Chondrocyte (in vitro differentiated cells): ENCODE measurements around the gene HRH1. TPM values are rescaled to one million over a fixed set of nuclear protein-coding genes. Genes with fewer than 3 reads are reported as not detected.

Source experiments
- DNase-seq: peaks from one replicate; pipeline ENCODE4 v3.0.0; 2021; ENCODE audit warnings: mixed read lengths, low spot score
- H3K27ac Mint-ChIP-seq: one replicate; pipeline ENCODE4 v1.8.0; 2021; ENCODE audit warnings: mild to moderate bottlenecking, moderate library complexity, mixed read lengths; ENCODE audit not compliant: unreplicated experiment
- H3K27me3 Mint-ChIP-seq: 2 replicates; pipeline ENCODE4 v1.8.0; 2021; ENCODE audit warnings: low read depth, mixed read lengths
- H3K36me3 Mint-ChIP-seq: 2 replicates; pipeline ENCODE4 v1.8.0; 2021; ENCODE audit warnings: low read depth, mixed read lengths
- H3K4me1 Mint-ChIP-seq: 2 replicates; pipeline ENCODE4 v1.8.0; 2021; ENCODE audit warnings: low read depth, mild to moderate bottlenecking, mixed read lengths
- H3K4me3 Mint-ChIP-seq: one replicate; pipeline ENCODE4 v1.8.0; 2021; ENCODE audit warnings: mild to moderate bottlenecking, moderate library complexity, mixed read lengths; ENCODE audit not compliant: unreplicated experiment
- H3K9me3 Mint-ChIP-seq: 2 replicates; pipeline ENCODE4 v1.8.0; 2021; ENCODE audit warnings: low read depth, mixed read lengths
- CTCF ChIP-seq: fragments of 200-600 bp; sonication (generic); IDR thresholded peaks from 2 replicates; pipeline ENCODE4 v1.5.0; 2021; ENCODE audit warnings: antibody characterized with exemption, mild to moderate bottlenecking, moderate library complexity
- total RNA-seq: library from RNA; stranded (reverse); gene quantifications from 3 replicates; pipeline ENCODE4 v1.2.1, GENCODE V29; 2021

HRH1 gene
- total RNA-seq, 1 donor from 2014 or later, result 30.1 TPM

GRCh38 chr3:11152301-11152700 lies 2.0 kb upstream of the HRH1 start:
- Mint-ChIP-seq H3K9me3 (no peaks in the 10 kb centered on the region), H3K36me3 (peaks cover 2% of the 10 kb centered on the region), H3K27me3 (no peaks in the 10 kb centered on the region), H3K27ac (no peak overlapping the region), H3K4me1 (peaks cover 48% of the 10 kb centered on the region), H3K4me3 (no peak overlapping the region)
- no peak for DNase-seq
- no peak for TF ChIP-seq CTCF

- no peak for TF ChIP-seq CTCF
- Mint-ChIP-seq H3K9me3 (no peaks in the 10 kb centered on the region), H3K4me1 (peaks cover 49% of the 10 kb centered on the region), H3K4me3 (peak overlapping the region; percentile 88), H3K36me3 (peaks cover 2% of the 10 kb centered on the region), H3K27me3 (no peaks in the 10 kb centered on the region), H3K27ac (peak overlapping the region; percentile 82)
- DNase-seq, result no peak
Measured at GRCh38 chr3:11154953-11155325, 646 bp downstream of the HRH1 start.

DNA sequence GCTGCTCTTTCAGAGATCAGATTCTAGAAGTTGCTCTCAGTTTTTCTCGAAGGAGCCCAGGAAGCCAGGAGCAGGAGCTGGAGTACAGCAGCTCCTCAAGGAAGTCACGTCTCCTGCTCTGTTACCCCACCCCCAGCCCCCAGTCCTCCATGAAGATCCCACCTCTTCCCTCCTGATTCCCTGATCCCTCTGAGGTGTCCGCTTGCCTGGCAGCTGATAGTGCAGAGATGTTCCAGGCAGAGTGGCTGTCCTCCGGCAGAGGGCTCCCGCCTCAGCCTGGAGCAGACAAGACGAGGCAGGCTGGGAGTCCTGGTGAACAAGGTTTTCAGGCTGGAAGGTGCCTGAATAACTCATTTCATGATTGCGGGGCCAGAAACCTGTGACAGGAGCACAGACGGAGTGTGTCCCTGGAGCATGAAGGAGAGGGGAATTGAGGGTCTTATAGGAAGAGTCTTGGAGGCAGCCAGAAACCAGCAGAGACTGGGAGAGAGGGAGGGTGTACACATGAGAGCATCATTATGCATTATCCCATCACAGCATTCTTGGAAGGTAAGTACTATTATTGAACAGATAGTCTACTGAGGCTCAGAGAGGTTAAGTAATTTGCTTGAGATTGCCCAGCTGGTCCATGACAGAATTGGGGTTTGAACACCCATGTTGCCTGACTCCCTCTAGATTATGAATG lies 1.2 kb downstream of the HRH1 start:
- Mint-ChIP-seq H3K9me3 (no peaks in the 10 kb centered on the region), H3K27ac (peak overlapping the region; percentile 82), H3K4me1 (peaks cover 54% of the 10 kb centered on the region), H3K36me3 (peaks cover 5% of the 10 kb centered on the region), H3K27me3 (no peaks in the 10 kb centered on the region), H3K4me3 (peak overlapping the region; percentile 88)
- TF ChIP-seq CTCF, result peak; percentile 89
- no peak for DNase-seq

- H3K4me1 Mint-ChIP-seq, result peaks cover 55% of the 10 kb centered on the region
- H3K9me3 Mint-ChIP-seq, result no peaks in the 10 kb centered on the region
- no peaks in the 10 kb centered on the region for H3K27me3 Mint-ChIP-seq
- peak overlapping the region; percentile 88 for H3K4me3 Mint-ChIP-seq
- no peak overlapping the region for H3K27ac Mint-ChIP-seq
- no peak for DNase-seq
- peaks cover 9% of the 10 kb centered on the region for H3K36me3 Mint-ChIP-seq
- TF ChIP-seq CTCF, result no peak
Measured at GRCh38 chr3:11156026-11156410, 1.7 kb downstream of the HRH1 start.

- peaks cover 56% of the 10 kb centered on the region for H3K4me1 Mint-ChIP-seq
- no peaks in the 10 kb centered on the region for H3K27me3 Mint-ChIP-seq
- H3K4me3 Mint-ChIP-seq, result no peak overlapping the region
- H3K9me3 Mint-ChIP-seq, result no peaks in the 10 kb centered on the region
- H3K27ac Mint-ChIP-seq, result no peak overlapping the region
- no peak for TF ChIP-seq CTCF
- DNase-seq, result no peak
- H3K36me3 Mint-ChIP-seq, result peaks cover 13% of the 10 kb centered on the region
Measured at GRCh38 chr3:11157421-11157820, 3.1 kb downstream of the HRH1 start.
